Panc1 (cell line): ENCODE measurements around the gene ADORA2A. TPM values are rescaled to one million over a fixed set of nuclear protein-coding genes. Genes with fewer than 3 reads are reported as not detected.

ENCODE experiments used
- ATAC-seq: fragments of 200-7000 bp; cut with Tn5 transposase; 2 replicates; pipeline ENCODE4 v1.9.1; 2020; ENCODE audit warnings: mild to moderate bottlenecking, moderate library complexity
- BruUV-seq: library from RNA; stranded (reverse); fragments of 400-500 nt; replicated peaks from 2 replicates; lab custom pipeline; 2021; lab: Mats Ljungman, UMichigan
- CTCF ChIA-PET: fragments of 300-600 bp; sonication (Branson Sonifier 250); formaldehyde crosslinking; loops from one replicate; lab custom pipeline; 2022; ENCODE audit warnings: antibody characterized with exemption; lab: Charles Lee
- POLR2A ChIA-PET: fragments of 300-600 bp; sonication (Branson Sonifier 250); formaldehyde crosslinking; loops from one replicate; lab custom pipeline; 2022; ENCODE audit warnings: antibody characterized with exemption; lab: Charles Lee
- DNase-seq: peaks from one replicate; pipeline ENCODE4 v3.0.0-alpha.2; 2010; ENCODE audit warnings: low read depth, low spot score
- H3K27ac ChIP-seq: 2 replicates; pipeline ENCODE4 v1.5.1; 2011; ENCODE audit warnings: mild to moderate bottlenecking, low read length, inconsistent platforms
- H3K27me3 ChIP-seq: fragments of 200-500 bp; sonication (Bioruptor generic); 2 replicates; pipeline ENCODE4 v1.6.0; 2014; ENCODE audit warnings: low read length, inconsistent platforms; ENCODE audit not compliant: control insufficient read depth, insufficient read depth
- H3K36me3 ChIP-seq: fragments of 200-500 bp; sonication (Bioruptor generic); 2 replicates; pipeline ENCODE4 v1.5.1; 2014; ENCODE audit warnings: inconsistent platforms, mild to moderate bottlenecking, low read length, moderate library complexity; ENCODE audit not compliant: control insufficient read depth, insufficient read depth
- H3K4me1 ChIP-seq: 2 replicates; pipeline ENCODE4 v1.5.1; 2011; ENCODE audit warnings: inconsistent platforms, mild to moderate bottlenecking, low read length, moderate library complexity; ENCODE audit not compliant: control insufficient read depth, insufficient read depth
- H3K4me3 ChIP-seq, 2 experiments: 2 replicates each; pipeline ENCODE4 v1.5.1; 2011 to 2012; ENCODE audit warnings: low read depth in 2 of 2, low read length in 2 of 2, mild to moderate bottlenecking in 2 of 2, inconsistent platforms in 1 of 2, moderate library complexity in 1 of 2
- H3K9me3 ChIP-seq: fragments of 200-500 bp; sonication (Bioruptor generic); 2 replicates; pipeline ENCODE4 v1.5.1; 2014; ENCODE audit warnings: low read depth, mild to moderate bottlenecking, inconsistent platforms, low read length, moderate library complexity; ENCODE audit not compliant: control insufficient read depth, insufficient read depth
- POLR2AphosphoS5 ChIP-seq: IDR thresholded peaks from 2 replicates; pipeline ENCODE4 v1.6.1; 2012; ENCODE audit warnings: mild to moderate bottlenecking, low read depth, low read length, moderate library complexity
- SIN3A ChIP-seq: IDR thresholded peaks from 2 replicates; pipeline ENCODE4 v1.6.1; 2012; ENCODE audit warnings: low read depth, mild to moderate bottlenecking, low read length, moderate library complexity, borderline replicate concordance; ENCODE audit not compliant: insufficient read depth
- TCF7L2 ChIP-seq: IDR thresholded peaks from 2 replicates; pipeline ENCODE4 v1.6.1; 2011; ENCODE audit warnings: mild to moderate bottlenecking, low read depth, low read length, inconsistent platforms
- in situ Hi-C: cut with HindIII; loops from 2 replicates; pipeline ENCODE4 v1.10.0; 2016; ENCODE audit warnings: low sequenced_read_pairs, low pct_unique_long_range_greater_than_20kb
- intact Hi-C: fragments of 100-400 bp; cut with micrococcal nuclease; formaldehyde crosslinking; loops from one replicate; pipeline ENCODE4 v1.10.0; 2022; ENCODE audit not compliant: unreplicated experiment
- total RNA-seq: library from RNA; stranded (reverse); gene quantifications from one replicate; pipeline ENCODE4 v1.2.1, GENCODE V29; 2021; ENCODE audit not compliant: unreplicated experiment
- TF ChIP-seq, protein P1 (sequence below): fragments of 450-650 bp; IDR thresholded peaks from 2 replicates; pipeline ENCODE4 v1.5.1; 2017; ENCODE audit warnings: mild to moderate bottlenecking
- TF ChIP-seq, protein P2 (sequence below), 2 experiments: IDR thresholded peaks; 2 replicates each; pipeline ENCODE4 v1.6.1; 2011 to 2012; ENCODE audit warnings: low read depth in 2 of 2, control low read depth in 1 of 2, low read length in 1 of 2, mild to moderate bottlenecking in 1 of 2, moderate library complexity in 1 of 2; ENCODE audit not compliant: insufficient read depth in 1 of 2

Gene ADORA2A
- total RNA-seq, 1 experiment from 2014 or later = 11.5 TPM

DNA sequence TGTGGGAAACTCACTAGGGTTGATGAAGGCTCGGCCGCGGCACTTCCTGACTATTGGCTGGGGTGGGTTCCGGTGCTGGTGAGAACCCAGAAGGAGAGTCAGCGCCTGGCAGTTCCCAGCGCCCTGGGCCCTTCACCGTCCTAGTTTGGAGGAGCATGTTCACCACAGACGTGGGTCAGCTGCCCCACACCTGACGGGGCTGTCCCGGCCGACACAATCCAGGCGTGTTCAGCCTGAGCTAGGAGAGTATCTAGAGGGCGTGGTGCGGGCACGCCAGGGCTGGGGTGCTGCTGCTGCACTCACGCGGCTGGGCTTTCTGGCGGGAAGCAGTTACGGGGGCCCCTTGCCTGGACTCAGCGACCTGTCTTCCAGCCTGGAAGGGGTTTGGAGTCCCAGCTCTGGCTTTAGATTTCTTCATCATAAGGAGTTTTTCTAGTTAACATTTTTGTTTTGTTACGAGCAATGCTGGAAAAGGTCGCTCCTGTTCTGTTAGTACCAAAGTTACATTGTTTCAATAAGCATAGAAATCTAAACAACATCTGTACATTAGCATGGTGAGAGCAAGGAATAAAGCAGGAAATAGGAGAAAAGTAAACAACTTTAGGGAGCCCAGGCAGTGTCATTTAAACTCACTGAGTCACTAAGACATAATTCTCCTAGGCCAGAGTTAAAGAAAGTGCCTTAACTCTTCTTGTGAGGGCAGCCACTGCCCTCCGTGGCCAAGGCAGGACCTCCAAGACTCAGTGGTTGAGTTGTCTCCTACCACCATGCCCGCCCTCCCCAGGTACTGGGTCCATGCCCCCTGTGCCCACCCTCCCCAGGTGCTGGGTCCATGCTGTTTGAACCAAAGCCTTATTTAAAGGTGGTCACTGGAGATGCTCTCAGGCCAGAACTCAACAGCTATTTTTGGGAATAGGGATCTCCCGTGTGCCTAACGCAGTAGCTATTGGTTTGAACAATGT is 12.1 kb upstream of the ADORA2A start:
- BruUV-seq = no TSS peak
- TF ChIP-seq, protein P1, sequence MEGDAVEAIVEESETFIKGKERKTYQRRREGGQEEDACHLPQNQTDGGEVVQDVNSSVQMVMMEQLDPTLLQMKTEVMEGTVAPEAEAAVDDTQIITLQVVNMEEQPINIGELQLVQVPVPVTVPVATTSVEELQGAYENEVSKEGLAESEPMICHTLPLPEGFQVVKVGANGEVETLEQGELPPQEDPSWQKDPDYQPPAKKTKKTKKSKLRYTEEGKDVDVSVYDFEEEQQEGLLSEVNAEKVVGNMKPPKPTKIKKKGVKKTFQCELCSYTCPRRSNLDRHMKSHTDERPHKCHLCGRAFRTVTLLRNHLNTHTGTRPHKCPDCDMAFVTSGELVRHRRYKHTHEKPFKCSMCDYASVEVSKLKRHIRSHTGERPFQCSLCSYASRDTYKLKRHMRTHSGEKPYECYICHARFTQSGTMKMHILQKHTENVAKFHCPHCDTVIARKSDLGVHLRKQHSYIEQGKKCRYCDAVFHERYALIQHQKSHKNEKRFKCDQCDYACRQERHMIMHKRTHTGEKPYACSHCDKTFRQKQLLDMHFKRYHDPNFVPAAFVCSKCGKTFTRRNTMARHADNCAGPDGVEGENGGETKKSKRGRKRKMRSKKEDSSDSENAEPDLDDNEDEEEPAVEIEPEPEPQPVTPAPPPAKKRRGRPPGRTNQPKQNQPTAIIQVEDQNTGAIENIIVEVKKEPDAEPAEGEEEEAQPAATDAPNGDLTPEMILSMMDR = no peak
- TF ChIP-seq TCF7L2 (no peak), SIN3A (no peak), POLR2AphosphoS5 (no peak)
- TF ChIP-seq, protein P2, sequence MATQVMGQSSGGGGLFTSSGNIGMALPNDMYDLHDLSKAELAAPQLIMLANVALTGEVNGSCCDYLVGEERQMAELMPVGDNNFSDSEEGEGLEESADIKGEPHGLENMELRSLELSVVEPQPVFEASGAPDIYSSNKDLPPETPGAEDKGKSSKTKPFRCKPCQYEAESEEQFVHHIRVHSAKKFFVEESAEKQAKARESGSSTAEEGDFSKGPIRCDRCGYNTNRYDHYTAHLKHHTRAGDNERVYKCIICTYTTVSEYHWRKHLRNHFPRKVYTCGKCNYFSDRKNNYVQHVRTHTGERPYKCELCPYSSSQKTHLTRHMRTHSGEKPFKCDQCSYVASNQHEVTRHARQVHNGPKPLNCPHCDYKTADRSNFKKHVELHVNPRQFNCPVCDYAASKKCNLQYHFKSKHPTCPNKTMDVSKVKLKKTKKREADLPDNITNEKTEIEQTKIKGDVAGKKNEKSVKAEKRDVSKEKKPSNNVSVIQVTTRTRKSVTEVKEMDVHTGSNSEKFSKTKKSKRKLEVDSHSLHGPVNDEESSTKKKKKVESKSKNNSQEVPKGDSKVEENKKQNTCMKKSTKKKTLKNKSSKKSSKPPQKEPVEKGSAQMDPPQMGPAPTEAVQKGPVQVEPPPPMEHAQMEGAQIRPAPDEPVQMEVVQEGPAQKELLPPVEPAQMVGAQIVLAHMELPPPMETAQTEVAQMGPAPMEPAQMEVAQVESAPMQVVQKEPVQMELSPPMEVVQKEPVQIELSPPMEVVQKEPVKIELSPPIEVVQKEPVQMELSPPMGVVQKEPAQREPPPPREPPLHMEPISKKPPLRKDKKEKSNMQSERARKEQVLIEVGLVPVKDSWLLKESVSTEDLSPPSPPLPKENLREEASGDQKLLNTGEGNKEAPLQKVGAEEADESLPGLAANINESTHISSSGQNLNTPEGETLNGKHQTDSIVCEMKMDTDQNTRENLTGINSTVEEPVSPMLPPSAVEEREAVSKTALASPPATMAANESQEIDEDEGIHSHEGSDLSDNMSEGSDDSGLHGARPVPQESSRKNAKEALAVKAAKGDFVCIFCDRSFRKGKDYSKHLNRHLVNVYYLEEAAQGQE (IDR thresholded peaks at IDR 0.05; ENCODE audit: insufficient read depth in 1 of 2, low read depth in 2 of 2, low read length in 1 of 2) = no peak
- intact Hi-C loops (no loop called here), in situ Hi-C loops (no loop called here)
- H3K9me3 ChIP-seq = no peaks in the 10 kb centered on the region
- H3K27ac ChIP-seq = no peak overlapping the region
- ATAC-seq = no peak
- H3K4me3 ChIP-seq = no peak overlapping the region
- peaks cover 9% of the 10 kb centered on the region; the same call in 1 of the 2 replicates for H3K4me1 ChIP-seq
- no peaks in the 10 kb centered on the region for H3K36me3 ChIP-seq
- ChIA-PET CTCF (no interaction called here), POLR2A (no interaction called here)
- no peak for DNase-seq
- no peaks in the 10 kb centered on the region for H3K27me3 ChIP-seq

DNA sequence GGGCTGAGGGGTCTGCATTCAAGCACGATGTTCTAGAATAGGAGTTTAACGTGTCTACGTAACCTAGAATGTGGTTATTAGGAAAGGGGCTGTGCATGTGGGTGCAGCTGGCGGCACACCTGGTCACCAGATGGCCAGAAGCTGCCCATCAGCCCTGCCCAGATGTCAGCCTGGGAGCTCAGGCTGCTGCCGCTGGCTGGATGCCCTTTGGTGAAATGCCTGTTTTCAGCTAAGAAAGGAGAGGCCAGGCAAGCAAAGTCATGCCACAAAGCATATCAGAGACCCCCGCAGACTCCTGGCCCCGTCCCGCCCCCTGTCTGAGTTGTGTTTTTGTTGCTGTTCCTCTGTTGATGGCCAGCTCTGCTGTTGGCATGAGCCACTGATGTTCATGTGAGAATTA is 11.3 kb upstream of the ADORA2A start:
- in situ Hi-C loops (no loop called here), intact Hi-C loops (no loop called here)
- no peak for ATAC-seq
- POLR2A ChIA-PET = no interaction called here
- CTCF ChIA-PET = no interaction called here
- H3K27ac ChIP-seq = no peak overlapping the region
- H3K27me3 ChIP-seq = no peaks in the 10 kb centered on the region
- no peaks in the 10 kb centered on the region for H3K9me3 ChIP-seq
- no peak for DNase-seq
- no peaks in the 10 kb centered on the region for H3K36me3 ChIP-seq
- BruUV-seq = TSS peak; percentile 45
- no peak overlapping the region for H3K4me3 ChIP-seq
- peaks cover 11% of the 10 kb centered on the region for H3K4me1 ChIP-seq
- TF ChIP-seq, protein P1 = no peak
- TF ChIP-seq SIN3A = no peak
- TF ChIP-seq TCF7L2 = no peak
- TF ChIP-seq, protein P2 (IDR thresholded peaks at IDR 0.05; ENCODE audit: insufficient read depth in 1 of 2, low read depth in 2 of 2, low read length in 1 of 2) = no peak
- no peak for TF ChIP-seq POLR2AphosphoS5
